NB4 (cell line): ENCODE results near the gene SECISBP2L.

Source experiments
- CTCF ChIP-seq: IDR thresholded peaks from one replicate; pipeline ENCODE4 v1.5.1; 2012; ENCODE audit warnings: low read depth, low read length
- MYC ChIP-seq: IDR thresholded peaks from 2 replicates; pipeline ENCODE4 v1.6.1; 2011; ENCODE audit warnings: low read depth, low read length
- POLR2A ChIP-seq: IDR thresholded peaks from 2 replicates; pipeline ENCODE4 v1.6.1; 2011; ENCODE audit warnings: mild to moderate bottlenecking; ENCODE audit not compliant: insufficient read length; ENCODE audit errors: extremely low read depth
- TF ChIP-seq, protein P1 (sequence below): IDR thresholded peaks from 2 replicates; pipeline ENCODE4 v1.6.1; 2011; ENCODE audit warnings: low read depth, low read length

GRCh38 chr15:48975472-48976419 is 70.5 kb downstream of the SECISBP2L start:
- peak; percentile 52 for TF ChIP-seq CTCF
- TF ChIP-seq MYC: peak; percentile 51
- TF ChIP-seq POLR2A: peak; percentile 51
- TF ChIP-seq, protein P1, sequence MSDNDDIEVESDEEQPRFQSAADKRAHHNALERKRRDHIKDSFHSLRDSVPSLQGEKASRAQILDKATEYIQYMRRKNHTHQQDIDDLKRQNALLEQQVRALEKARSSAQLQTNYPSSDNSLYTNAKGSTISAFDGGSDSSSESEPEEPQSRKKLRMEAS: peak; percentile 44
